ENCODE measurements around the gene SIGLEC1. TPM values are rescaled to one million over a fixed set of nuclear protein-coding genes. Genes with fewer than 3 reads are reported as not detected.
A peak's percentile ranks its signal among the peaks of the same experiment; 100 is the strongest.

Gene SIGLEC1
- total and polyA plus RNA-seq, 2 of the 8 experiments (the other 6 are each of a cell fraction or from before 2014, with no cell fraction given) = 0.02 TPM; not detected in 1

- Histone ChIP-seq H2BK15ac (ENCODE audit: low read length) (peak overlapping the region; percentile 25; the same call in 1 of the 2 replicates), H3K27ac (ENCODE audit: low read depth, low read length) (no peak overlapping the region), H3K4me2 (ENCODE audit: insufficient read depth in 1 of 2, low read depth in 2 of 2, low read length in 2 of 2) (no peak overlapping the region), H3K9me3 (ENCODE audit: insufficient read depth in 2 of 2, low read depth in 1 of 2, low read length in 1 of 2) (no peaks in the 10 kb centered on the region), H3K4me1 (replicated peaks in 1 of 4; ENCODE audit: control insufficient read depth in 3 of 4, insufficient read depth in 4 of 4, low read length in 3 of 4) (peaks cover 3 to 14% (median 8%) of the 10 kb centered on the region in 4 experiments), H3K14ac (ENCODE audit: insufficient read length) (no peak overlapping the region), H3K18ac (ENCODE audit: extremely low read depth, low read length) (no peak overlapping the region; the same call in 1 of the 2 replicates), H3K79me2 (ENCODE audit: control insufficient read depth in 1 of 2, insufficient read depth in 2 of 2, low read length in 2 of 2) (no peaks in the 10 kb centered on the region), H3K23ac (ENCODE audit: insufficient read length) (no peak overlapping the region), H4K91ac (replicated peaks; ENCODE audit: insufficient read length, low read length) (no peak overlapping the region), H2AFZ (ENCODE audit: low read length) (no peak overlapping the region), H4K5ac (ENCODE audit: insufficient read length, low read depth, low read length) (no peak overlapping the region), H3K9ac (replicated peaks in 1 of 4; ENCODE audit: extremely low read depth in 1 of 4, low read depth in 3 of 4, low read length in 3 of 4) (no peak overlapping the region), H3K23me2 (ENCODE audit: low read depth, low read length) (peaks cover 8% of the 10 kb centered on the region), H3K4me3 (ENCODE audit: extremely low read depth in 1 of 4, insufficient read depth in 2 of 4, low read depth in 3 of 4, low read length in 4 of 4) (no peak overlapping the region), H3K27me3 (replicated peaks in 1 of 4; ENCODE audit: control insufficient read depth in 3 of 4, extremely low read depth in 1 of 4, insufficient read depth in 3 of 4, low read length in 3 of 4) (peaks cover 0 to 13% (median 9%) of the 10 kb centered on the region in 4 experiments; a peak in 6 of 7 replicates), H3K56ac (replicated peaks; ENCODE audit: insufficient read length, low read depth, low read length) (no peak overlapping the region), H3K4ac (replicated peaks; ENCODE audit: insufficient read length, low read depth, low read length) (no peak overlapping the region), H2BK12ac (ENCODE audit: low read depth, low read length) (peak overlapping the region; percentile 45; the same call in 1 of the 2 replicates), H4K8ac (ENCODE audit: extremely low read depth, insufficient read depth, low read length) (no peak overlapping the region), H3K79me1 (ENCODE audit: low read depth, low read length) (no peaks in the 10 kb centered on the region), H2BK120ac (replicated peaks; ENCODE audit: low read depth, low read length) (no peak overlapping the region), H3K36me3 (ENCODE audit: control insufficient read depth in 2 of 4, insufficient read depth in 4 of 4, low read length in 3 of 4) (no peaks in the 10 kb centered on the region), H4K20me1 (replicated peaks in 1 of 2; ENCODE audit: control insufficient read depth in 1 of 2, insufficient read depth in 2 of 2, low read length in 2 of 2) (no peaks in the 10 kb centered on the region), H2BK20ac (ENCODE audit: low read length) (0 out of 2 replicates have a peak overlapping the region, but pooled peaks have one; percentile 8), H2BK5ac (ENCODE audit: low read depth, low read length) (no peak overlapping the region), H2AK5ac (ENCODE audit: low read depth, low read length) (no peak overlapping the region)
- no peak for DNase-seq (ENCODE audit: low read depth in 1 of 2, low spot score in 2 of 2)
- WGBS, 2 experiments (ENCODE audit: extremely low coverage in 1 of 2, insufficient coverage in 1 of 2, insufficient read length in 1 of 2, insufficient replicate concordance in 2 of 2, low coverage in 1 of 2, low lambda C conversion rate in 2 of 2, missing lambda C conversion rate in 1 of 2) = 94% methylated on average over 7 of the region's 7 CpGs; no CpG with 5 or more reads in 1 of the 2 experiments
- TF ChIP-seq, protein P1, sequence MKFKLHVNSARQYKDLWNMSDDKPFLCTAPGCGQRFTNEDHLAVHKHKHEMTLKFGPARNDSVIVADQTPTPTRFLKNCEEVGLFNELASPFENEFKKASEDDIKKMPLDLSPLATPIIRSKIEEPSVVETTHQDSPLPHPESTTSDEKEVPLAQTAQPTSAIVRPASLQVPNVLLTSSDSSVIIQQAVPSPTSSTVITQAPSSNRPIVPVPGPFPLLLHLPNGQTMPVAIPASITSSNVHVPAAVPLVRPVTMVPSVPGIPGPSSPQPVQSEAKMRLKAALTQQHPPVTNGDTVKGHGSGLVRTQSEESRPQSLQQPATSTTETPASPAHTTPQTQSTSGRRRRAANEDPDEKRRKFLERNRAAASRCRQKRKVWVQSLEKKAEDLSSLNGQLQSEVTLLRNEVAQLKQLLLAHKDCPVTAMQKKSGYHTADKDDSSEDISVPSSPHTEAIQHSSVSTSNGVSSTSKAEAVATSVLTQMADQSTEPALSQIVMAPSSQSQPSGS (IDR thresholded peaks at IDR 0.05; ENCODE audit: low read length) = no peak
- TF ChIP-seq RBBP5 (IDR thresholded peaks at IDR 0.05; ENCODE audit: borderline replicate concordance, low read depth, low read length) (no peak), YY1 (IDR thresholded peaks at IDR 0.05; ENCODE audit: low read depth, low read length) (no peak), SRF (IDR thresholded peaks at IDR 0.05; ENCODE audit: low read depth, low read length) (no peak), SIN3A (conservative IDR thresholded peaks at IDR 0.05 in 1 of 2, IDR thresholded peaks at IDR 0.05 in 1 of 2; ENCODE audit: low read depth in 1 of 2, low read length in 2 of 2) (no peak), MAFK (IDR thresholded peaks at IDR 0.05; ENCODE audit: low read depth, low read length) (no peak), NRF1 (IDR thresholded peaks at IDR 0.05; ENCODE audit: low read depth, low read length) (no peak), JUN (IDR thresholded peaks at IDR 0.05; ENCODE audit: low read depth, low read length) (no peak), SP1 (IDR thresholded peaks at IDR 0.05; ENCODE audit: low read depth, low read length) (no peak), BCL11A (IDR thresholded peaks at IDR 0.05; ENCODE audit: low read depth in 2 of 2, low read length in 2 of 2) (no peak), BACH1 (IDR thresholded peaks at IDR 0.05; ENCODE audit: low read length) (no peak), POLR2AphosphoS5 (IDR thresholded peaks at IDR 0.05; ENCODE audit: low read depth, low read length) (no peak)
- ChIA-PET CTCF (ENCODE audit: partially characterized antibody) (interaction anchor here (0.9 to 45.1 kb wide), 9 partner anchors 0 to 385 kb away, joined by 3 to 1432 read pairs (median 7); partner anchors contain the start of genes ADAM33 and SIGLEC1), POLR2A (ENCODE audit: partially characterized antibody) (no interaction called here)
- FAIRE-seq = no peak
Measured at GRCh38 chr20:3686421-3686820, 26.0 kb downstream of the SIGLEC1 start.

Measured in H1 (cell line).